ENCODE measurements around the gene GRIK4.

The GRIK4 gene

DNA sequence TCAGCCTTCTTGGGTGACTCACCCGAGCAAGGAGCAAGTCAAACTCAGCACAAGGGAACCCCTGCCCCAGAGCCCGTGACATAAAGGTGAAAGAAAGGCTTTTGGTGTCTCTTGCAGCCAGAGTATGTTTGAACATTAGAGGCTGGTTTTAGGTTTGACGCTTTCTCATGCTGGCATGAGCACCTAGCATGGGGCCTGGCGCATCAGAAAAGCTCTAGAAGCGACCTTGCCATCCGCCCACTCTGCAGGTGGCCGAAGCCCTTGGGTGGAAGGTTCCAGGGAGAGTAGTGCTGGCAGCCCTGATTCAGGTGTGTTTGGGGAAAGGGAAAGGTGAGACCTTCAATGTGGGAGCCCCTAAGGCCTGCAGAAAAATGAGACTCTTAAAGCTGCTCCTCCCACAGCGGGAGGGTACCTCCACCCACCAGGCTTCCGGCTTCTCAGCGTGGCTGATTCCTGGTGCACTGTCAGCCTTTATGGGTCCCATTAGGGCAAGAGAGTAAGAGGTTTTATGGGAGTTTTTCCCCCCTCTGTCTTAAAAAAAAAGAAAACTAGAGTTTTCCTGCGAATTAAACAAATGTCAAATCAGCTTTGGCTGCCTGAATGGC lies 88.4 kb downstream of the GRIK4 start:
- DNase-seq (ENCODE audit: low read depth) = no peak
- no peak overlapping the region for H3K4me3 ChIP-seq (ENCODE audit: low read depth, low read length)
- TF ChIP-seq, protein P1, sequence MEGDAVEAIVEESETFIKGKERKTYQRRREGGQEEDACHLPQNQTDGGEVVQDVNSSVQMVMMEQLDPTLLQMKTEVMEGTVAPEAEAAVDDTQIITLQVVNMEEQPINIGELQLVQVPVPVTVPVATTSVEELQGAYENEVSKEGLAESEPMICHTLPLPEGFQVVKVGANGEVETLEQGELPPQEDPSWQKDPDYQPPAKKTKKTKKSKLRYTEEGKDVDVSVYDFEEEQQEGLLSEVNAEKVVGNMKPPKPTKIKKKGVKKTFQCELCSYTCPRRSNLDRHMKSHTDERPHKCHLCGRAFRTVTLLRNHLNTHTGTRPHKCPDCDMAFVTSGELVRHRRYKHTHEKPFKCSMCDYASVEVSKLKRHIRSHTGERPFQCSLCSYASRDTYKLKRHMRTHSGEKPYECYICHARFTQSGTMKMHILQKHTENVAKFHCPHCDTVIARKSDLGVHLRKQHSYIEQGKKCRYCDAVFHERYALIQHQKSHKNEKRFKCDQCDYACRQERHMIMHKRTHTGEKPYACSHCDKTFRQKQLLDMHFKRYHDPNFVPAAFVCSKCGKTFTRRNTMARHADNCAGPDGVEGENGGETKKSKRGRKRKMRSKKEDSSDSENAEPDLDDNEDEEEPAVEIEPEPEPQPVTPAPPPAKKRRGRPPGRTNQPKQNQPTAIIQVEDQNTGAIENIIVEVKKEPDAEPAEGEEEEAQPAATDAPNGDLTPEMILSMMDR (IDR thresholded peaks at IDR 0.05; ENCODE audit: low read depth, low read length, missing control alignments) = no peak

DNA sequence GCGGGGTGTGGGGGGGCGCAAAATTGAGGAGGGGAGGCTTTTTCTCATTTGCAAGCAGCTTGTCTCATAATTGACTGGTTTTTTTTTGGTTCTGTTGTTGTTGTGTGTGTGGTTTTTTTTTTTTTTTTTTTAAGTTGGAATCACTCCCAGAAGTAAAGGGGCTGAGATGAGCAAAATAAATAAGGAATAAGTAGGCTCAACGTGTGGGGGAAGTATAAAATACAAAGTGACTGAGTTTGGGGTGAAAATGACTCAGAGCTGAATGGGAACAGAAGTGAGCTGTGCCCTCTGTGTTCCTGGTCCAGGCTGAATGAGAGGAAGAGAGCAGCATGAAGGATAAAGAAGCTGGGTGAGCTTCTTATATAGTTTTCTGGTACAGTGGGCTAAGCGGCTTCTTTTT lies 90.0 kb downstream of the GRIK4 start:
- TF ChIP-seq, protein P1 (IDR thresholded peaks at IDR 0.05; ENCODE audit: low read depth, low read length, missing control alignments) = no peak
- no peak for DNase-seq (ENCODE audit: low read depth)
- H3K4me3 ChIP-seq (ENCODE audit: low read depth, low read length) = no peak overlapping the region

DNA sequence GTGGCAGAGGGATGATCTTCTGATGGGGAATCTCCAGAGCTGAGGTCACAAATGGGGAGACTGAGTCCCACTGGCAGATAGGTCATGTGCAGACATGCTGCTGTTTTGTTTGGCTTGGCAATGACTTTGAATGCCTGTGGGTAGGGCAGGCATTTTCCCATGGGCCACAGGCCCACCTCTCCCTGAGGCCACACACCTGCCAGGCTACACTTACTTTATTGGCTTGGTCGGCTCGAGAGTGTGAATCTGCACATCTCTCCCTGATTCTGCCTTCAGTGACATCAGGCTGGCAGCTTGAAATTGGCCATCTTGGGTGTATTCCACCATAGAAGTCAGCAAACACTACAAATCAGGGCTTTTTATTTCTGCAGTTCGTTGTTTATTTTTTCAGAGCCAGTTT lies 91.5 kb downstream of the GRIK4 start:
- TF ChIP-seq, protein P1 (IDR thresholded peaks at IDR 0.05; ENCODE audit: low read depth, low read length, missing control alignments) = no peak
- DNase-seq (ENCODE audit: low read depth) = no peak
- H3K4me3 ChIP-seq (ENCODE audit: low read depth, low read length) = no peak overlapping the region

DNA sequence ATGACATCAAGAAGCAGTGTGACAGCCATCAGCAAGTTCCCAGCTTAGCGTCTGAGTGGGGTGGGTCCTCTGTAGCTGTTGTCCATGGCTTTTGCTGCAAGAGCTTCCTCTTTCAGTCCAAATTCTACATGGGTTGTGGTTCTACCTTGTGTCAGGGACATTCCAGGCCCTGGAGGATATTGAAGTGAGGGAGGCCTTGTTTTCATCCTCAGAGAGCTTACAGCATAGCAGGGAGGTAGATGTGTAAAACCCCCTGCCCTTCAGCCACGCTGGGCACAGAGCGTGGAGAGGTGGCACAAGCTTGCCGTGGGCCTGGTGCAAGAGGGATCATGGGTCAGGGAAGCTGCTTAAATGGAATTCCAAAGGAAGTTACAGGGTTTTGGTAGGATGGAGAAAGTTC lies 93.9 kb downstream of the GRIK4 start:
- H3K4me3 ChIP-seq (ENCODE audit: low read depth, low read length) = no peak overlapping the region
- TF ChIP-seq, protein P1 (IDR thresholded peaks at IDR 0.05; ENCODE audit: low read depth, low read length, missing control alignments) = no peak
- DNase-seq (ENCODE audit: low read depth) = no peak

DNA sequence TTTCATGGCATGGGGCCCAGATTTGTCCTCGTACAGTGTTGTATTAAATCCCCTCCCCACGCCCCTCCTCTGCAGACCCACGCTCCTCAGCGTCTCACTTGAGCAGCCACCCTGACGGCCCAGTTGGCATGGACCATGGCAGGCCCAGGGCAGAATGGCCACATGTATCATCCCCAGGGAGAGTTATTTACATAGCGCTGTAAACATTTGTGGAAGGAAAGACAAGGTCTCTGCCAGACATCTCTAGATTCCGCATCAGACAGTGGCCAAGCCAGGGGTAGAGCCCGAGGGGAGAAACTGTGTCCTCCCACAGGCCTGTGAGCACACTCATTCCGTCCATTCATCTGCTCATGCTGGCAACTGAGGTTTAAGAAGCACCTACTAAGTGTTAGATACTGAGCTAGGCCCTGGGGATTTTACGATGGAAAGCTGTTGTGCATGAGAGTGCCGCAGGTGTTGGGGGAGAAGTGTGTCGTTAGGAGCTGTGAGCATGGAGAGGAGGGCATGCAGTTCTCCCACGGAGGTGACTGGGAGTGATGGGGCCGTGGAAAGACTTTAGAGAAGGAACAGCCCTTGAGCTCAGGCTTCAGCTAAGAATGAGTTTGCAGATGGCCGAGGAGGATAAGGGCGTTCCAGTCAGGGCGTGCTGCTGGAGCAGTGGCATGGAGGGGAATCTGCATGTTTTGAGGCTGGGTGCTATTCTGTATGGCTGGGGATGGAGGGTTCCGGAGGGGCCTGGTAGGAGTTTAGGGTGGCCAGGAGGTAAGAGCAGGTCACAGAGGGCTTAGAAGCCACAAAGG lies 94.9 kb downstream of the GRIK4 start:
- DNase-seq (ENCODE audit: low read depth) = no peak
- no peak overlapping the region for H3K4me3 ChIP-seq (ENCODE audit: low read depth, low read length)
- TF ChIP-seq, protein P1 (IDR thresholded peaks at IDR 0.05; ENCODE audit: low read depth, low read length, missing control alignments) = no peak

DNA sequence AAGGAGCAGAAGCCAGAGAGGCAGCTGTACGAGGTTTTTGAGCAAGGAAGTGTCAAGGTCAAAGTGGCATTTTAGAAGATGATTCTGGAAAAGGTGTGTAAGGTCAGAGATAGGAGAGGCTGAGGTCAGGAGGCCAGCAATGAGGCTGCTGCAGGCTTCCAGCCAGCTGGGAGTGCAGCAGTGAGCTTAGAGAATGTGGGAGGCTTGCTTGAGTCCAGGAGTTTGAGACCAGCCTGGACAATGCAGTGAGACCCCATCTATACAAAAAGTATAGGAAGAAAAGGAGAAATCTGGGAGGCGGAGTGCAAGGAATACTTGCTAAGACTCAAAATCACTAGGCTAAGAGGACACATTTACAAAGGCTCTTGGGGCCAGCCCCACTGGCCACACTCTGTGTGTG lies 96.5 kb downstream of the GRIK4 start:
- TF ChIP-seq, protein P1 (IDR thresholded peaks at IDR 0.05; ENCODE audit: low read depth, low read length, missing control alignments) = no peak
- H3K4me3 ChIP-seq (ENCODE audit: low read depth, low read length) = no peak overlapping the region
- DNase-seq (ENCODE audit: low read depth) = no peak
